Skeletal muscle satellite cell (primary cell): ENCODE measurements around the gene TMEM235.

Experiments used
- H3K27me3 ChIP-seq: 2 replicates; pipeline ENCODE4 v1.7.0; 2013; ENCODE audit warnings: low read length; ENCODE audit not compliant: control insufficient read depth, insufficient read depth
- H3K36me3 ChIP-seq: 2 replicates; pipeline ENCODE4 v1.7.0; 2013; ENCODE audit warnings: mild to moderate bottlenecking, control low read depth, low read length; ENCODE audit not compliant: insufficient read depth
- H3K4me1 ChIP-seq: 2 replicates; pipeline ENCODE4 v1.7.0; 2013; ENCODE audit warnings: low read length; ENCODE audit not compliant: control insufficient read depth, insufficient read depth
- H3K4me2 ChIP-seq: 2 replicates; pipeline ENCODE4 v1.7.0; 2013; ENCODE audit warnings: mild to moderate bottlenecking, low read length
- H3K4me3 ChIP-seq: 2 replicates; pipeline ENCODE4 v1.7.0; 2013; ENCODE audit warnings: low read length
- H3K9ac ChIP-seq: 2 replicates; pipeline ENCODE4 v1.7.0; 2013; ENCODE audit warnings: mild to moderate bottlenecking, low read depth, low read length, moderate library complexity
- H3K9me3 ChIP-seq: replicated peaks from 2 replicates; pipeline ENCODE4 v1.7.0; 2013; ENCODE audit warnings: mild to moderate bottlenecking, control low read depth, low read length

The TMEM235 gene

GRCh38 chr17:78272914-78273258, 41.5 kb downstream of the TMEM235 start:
- Histone ChIP-seq H3K9me3 (peaks cover 3% of the 10 kb centered on the region), H3K27me3 (peaks cover 67% of the 10 kb centered on the region), H3K36me3 (no peaks in the 10 kb centered on the region), H3K9ac (no peak overlapping the region), H3K4me1 (no peaks in the 10 kb centered on the region), H3K4me2 (peak overlapping the region; percentile 25), H3K4me3 (no peak overlapping the region)

- H3K4me2 ChIP-seq = no peak overlapping the region
- H3K9ac ChIP-seq = no peak overlapping the region
- H3K4me1 ChIP-seq = no peaks in the 10 kb centered on the region
- no peaks in the 10 kb centered on the region for H3K36me3 ChIP-seq
- peaks cover 3% of the 10 kb centered on the region for H3K9me3 ChIP-seq
- peaks cover 61% of the 10 kb centered on the region for H3K27me3 ChIP-seq
- H3K4me3 ChIP-seq = no peak overlapping the region
Measured at GRCh38 chr17:78273813-78274212, 42.4 kb downstream of the TMEM235 start.

GRCh38 chr17:78275355-78275754, 43.9 kb downstream of the TMEM235 start:
- H3K4me1 ChIP-seq = no peaks in the 10 kb centered on the region
- peaks cover 46% of the 10 kb centered on the region for H3K27me3 ChIP-seq

GRCh38 chr17:78276098-78276887, 44.9 kb downstream of the TMEM235 start:
- no peak overlapping the region for H3K4me3 ChIP-seq
- no peaks in the 10 kb centered on the region for H3K36me3 ChIP-seq
- H3K27me3 ChIP-seq = peaks cover 37% of the 10 kb centered on the region
- no peak overlapping the region for H3K9ac ChIP-seq
- no peak overlapping the region for H3K4me2 ChIP-seq
- H3K9me3 ChIP-seq = peaks cover 3% of the 10 kb centered on the region
- no peaks in the 10 kb centered on the region for H3K4me1 ChIP-seq

More at GRCh38 chr17:78275355-78275754, 43.9 kb downstream of the TMEM235 start:
- no peaks in the 10 kb centered on the region for H3K36me3 ChIP-seq
- no peak overlapping the region for H3K4me2 ChIP-seq
- H3K9ac ChIP-seq = no peak overlapping the region
- peaks cover 3% of the 10 kb centered on the region for H3K9me3 ChIP-seq
- H3K4me3 ChIP-seq = no peak overlapping the region

GRCh38 chr17:78278139-78278741, 46.8 kb downstream of the TMEM235 start:
- H3K9ac ChIP-seq = no peak overlapping the region

GRCh38 chr17:78279360-78279990, 48.0 kb downstream of the TMEM235 start:
- Histone ChIP-seq H3K4me3 (no peak overlapping the region), H3K9me3 (no peaks in the 10 kb centered on the region), H3K4me2 (no peak overlapping the region), H3K27me3 (peaks cover 9% of the 10 kb centered on the region), H3K4me1 (no peaks in the 10 kb centered on the region), H3K9ac (no peak overlapping the region), H3K36me3 (no peaks in the 10 kb centered on the region)

More at GRCh38 chr17:78278139-78278741, 46.8 kb downstream of the TMEM235 start:
- peaks cover 3% of the 10 kb centered on the region for H3K9me3 ChIP-seq
- no peak overlapping the region for H3K4me2 ChIP-seq
- no peak overlapping the region for H3K4me3 ChIP-seq
- H3K4me1 ChIP-seq = no peaks in the 10 kb centered on the region
- H3K36me3 ChIP-seq = no peaks in the 10 kb centered on the region
- H3K27me3 ChIP-seq = peaks cover 18% of the 10 kb centered on the region

DNA sequence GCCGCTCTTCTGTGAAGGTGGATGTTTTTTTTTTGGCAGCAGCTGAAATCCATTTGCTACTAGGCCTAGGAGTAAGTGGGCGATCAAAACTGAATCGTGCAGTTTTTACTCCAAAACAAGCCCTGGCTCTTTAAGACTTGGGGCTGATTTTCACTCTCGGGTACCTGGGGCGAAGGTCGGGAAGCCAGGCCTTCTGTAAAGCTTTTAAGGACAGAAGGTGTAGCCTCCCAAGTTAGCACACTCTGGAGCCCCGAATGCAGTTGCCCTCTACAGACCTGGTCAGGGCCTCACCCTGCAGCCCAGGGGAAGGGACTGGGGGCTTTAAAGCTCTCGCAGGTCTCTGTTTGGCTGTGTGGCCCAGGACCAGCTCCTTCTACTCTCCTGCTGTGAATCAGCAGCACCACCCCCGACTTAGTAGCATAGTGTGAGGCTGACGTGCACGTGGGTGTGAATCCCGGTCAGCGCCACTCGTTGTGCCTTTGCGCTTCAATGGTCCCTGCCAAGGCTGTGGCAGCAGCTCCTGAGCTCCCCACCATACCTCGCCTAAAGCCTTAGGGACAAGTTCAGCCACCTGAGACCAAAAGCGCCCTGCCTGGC, 49.9 kb downstream of the TMEM235 start:
- no peak overlapping the region for H3K4me2 ChIP-seq

DNA sequence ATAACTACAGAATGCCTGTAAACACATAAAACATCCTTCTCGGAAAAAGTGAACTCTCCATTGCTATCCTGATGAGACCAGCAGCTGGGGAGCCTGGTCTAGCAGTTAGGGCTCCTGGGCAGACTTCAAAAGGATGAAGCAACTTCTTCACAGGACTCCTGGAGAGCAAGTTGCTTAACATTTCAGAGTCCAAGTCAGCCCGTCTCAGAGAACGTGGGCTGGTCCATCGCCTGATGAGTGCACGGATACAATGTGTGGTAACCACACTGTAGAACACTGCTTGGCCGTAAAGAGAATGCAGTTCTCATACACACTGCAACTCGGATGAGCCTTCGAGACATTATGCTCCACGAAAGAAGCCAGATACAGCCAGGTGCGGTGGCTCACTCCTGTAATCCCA, 52.7 kb downstream of the TMEM235 start:
- H3K36me3 ChIP-seq = no peaks in the 10 kb centered on the region
- no peaks in the 10 kb centered on the region for H3K4me1 ChIP-seq
- H3K4me2 ChIP-seq = no peak overlapping the region
- no peak overlapping the region for H3K9ac ChIP-seq
- H3K9me3 ChIP-seq = no peaks in the 10 kb centered on the region
- H3K27me3 ChIP-seq = no peaks in the 10 kb centered on the region
- H3K4me3 ChIP-seq = no peak overlapping the region

More for the DNA sequence above, 49.9 kb downstream of the TMEM235 start:
- H3K27me3 ChIP-seq = peaks cover 2% of the 10 kb centered on the region
- H3K4me3 ChIP-seq = no peak overlapping the region
- H3K4me1 ChIP-seq = no peaks in the 10 kb centered on the region
- no peaks in the 10 kb centered on the region for H3K9me3 ChIP-seq
- no peaks in the 10 kb centered on the region for H3K36me3 ChIP-seq
- no peak overlapping the region for H3K9ac ChIP-seq

- Histone ChIP-seq H3K27me3 (no peaks in the 10 kb centered on the region), H3K9ac (no peak overlapping the region), H3K4me3 (no peak overlapping the region), H3K36me3 (no peaks in the 10 kb centered on the region), H3K9me3 (no peaks in the 10 kb centered on the region), H3K4me2 (no peak overlapping the region), H3K4me1 (no peaks in the 10 kb centered on the region)
Measured at GRCh38 chr17:78289004-78289403, 57.6 kb downstream of the TMEM235 start.

DNA sequence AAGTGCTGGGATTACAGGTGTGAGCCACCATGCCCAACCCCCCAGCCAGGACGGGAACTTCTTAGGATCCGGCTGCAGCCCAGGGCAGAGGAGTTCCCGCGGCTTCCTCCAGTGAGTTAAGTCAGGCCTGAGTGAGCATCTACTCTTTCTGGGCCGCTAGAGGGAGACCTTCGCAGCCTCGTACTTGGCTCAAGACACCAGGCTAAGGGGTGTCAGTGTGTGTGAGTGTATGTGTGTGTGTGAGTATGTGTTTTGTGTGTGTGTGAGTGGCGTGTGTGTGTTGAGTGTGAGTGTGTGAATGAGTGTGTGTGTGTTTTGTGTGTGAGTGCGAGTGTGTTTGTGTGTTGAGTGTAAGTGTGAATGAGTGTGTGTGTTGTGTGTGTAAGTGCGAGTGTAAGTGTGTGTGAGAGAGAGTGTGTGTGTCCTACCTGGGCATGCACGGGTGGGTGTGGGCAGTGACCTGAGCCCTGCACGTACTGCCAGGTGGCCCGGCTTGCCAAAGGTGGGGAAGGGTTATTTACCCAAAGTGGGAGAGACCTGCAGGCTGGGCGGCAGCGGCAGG, 58.5 kb downstream of the TMEM235 start:
- Histone ChIP-seq H3K9me3 (no peaks in the 10 kb centered on the region), H3K36me3 (no peaks in the 10 kb centered on the region), H3K4me3 (no peak overlapping the region), H3K27me3 (no peaks in the 10 kb centered on the region), H3K4me1 (peaks cover 8% of the 10 kb centered on the region), H3K4me2 (no peak overlapping the region), H3K9ac (no peak overlapping the region)
